ENCODE data around the gene SAMSN1. TPM values are rescaled to one million over a fixed set of nuclear protein-coding genes. Genes with fewer than 3 reads are reported as not detected.

Gene SAMSN1
- total RNA-seq, 3 donors from 2014 or later, result 3.2 to 11.1 (median 6.5) TPM

DNA sequence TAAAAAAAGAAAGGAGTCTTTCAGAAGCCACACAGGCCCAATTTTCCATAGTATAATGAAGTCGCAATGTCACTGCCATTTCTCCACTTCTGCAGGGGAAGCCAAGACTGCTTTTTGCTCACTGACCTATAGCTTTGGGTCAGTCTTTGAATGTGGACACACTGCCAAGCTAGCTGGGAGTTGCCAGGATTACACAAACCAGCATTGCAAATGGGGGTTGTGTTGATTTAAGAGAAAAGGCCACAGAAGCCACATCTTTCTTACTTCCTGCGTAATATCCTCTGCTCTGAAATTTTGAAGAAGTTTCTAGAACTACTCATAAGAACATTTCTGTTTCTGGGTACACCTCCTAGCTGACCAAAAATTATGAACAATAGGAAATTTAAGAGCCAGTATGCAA is 45.8 kb upstream of the SAMSN1 start:
- Histone ChIP-seq H3K4me1 (ENCODE audit: low read depth) (no peaks in the 10 kb centered on the region), H3K4me3 (no peak overlapping the region), H3K9me3 (no peaks in the 10 kb centered on the region), H3K36me3 (ENCODE audit: low read depth) (no peaks in the 10 kb centered on the region)
- peak in 1 of 3 donors; percentile 31 for DNase-seq
- TF ChIP-seq CTCF (IDR thresholded peaks at IDR 0.05), result no peak
- intact Hi-C loops (cut with DNase I, micrococcal nuclease), result no loop called here
- ATAC-seq, result peak; percentile 72

- H3K36me3 ChIP-seq (ENCODE audit: low read depth), result no peaks in the 10 kb centered on the region
- TF ChIP-seq CTCF (IDR thresholded peaks at IDR 0.05), result no peak
- ATAC-seq (no peak), DNase-seq (no peak)
- H3K9me3 ChIP-seq, result no peaks in the 10 kb centered on the region
- intact Hi-C loops (cut with DNase I, micrococcal nuclease), result no loop called here
- no peaks in the 10 kb centered on the region for H3K4me1 ChIP-seq (ENCODE audit: low read depth)
- no peak overlapping the region for H3K4me3 ChIP-seq
These were observed 45.3 kb upstream of the SAMSN1 start for GRCh38 chr21:14591377-14591776.

DNA sequence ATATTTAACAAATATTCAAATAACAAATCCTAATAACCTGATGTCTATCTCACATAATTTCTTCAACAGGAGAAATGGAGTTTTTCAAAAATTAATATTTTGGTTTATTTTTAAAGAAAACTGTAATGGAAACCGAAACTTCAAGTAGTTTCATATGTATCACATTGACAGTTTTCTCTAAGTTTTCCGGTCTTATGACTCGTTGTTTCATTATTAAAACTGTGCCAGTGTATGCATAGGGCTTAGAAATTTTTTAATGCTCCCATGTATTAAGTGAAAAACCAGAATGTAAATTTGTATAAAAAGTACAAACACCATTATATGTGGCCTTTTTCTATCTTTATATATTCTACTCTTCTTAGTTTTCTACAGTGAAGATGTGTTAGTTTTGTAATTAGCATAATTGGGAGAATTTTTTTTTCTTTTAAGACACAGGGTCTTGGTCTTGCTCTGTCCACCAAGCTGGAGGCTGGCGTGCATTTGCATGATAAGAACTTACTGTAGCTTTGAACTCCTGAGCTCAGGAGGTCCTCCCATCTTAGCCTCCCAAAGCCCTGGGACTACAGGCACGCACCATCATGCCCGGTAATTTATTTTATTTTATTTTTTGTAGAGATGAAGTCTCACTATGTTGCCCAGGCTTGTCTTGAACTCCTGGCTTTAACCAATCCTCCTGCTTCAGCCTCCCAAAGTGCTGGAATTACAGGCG is 43.9 kb upstream of the SAMSN1 start:
- H3K9me3 ChIP-seq, result no peaks in the 10 kb centered on the region
- no peak for TF ChIP-seq CTCF (IDR thresholded peaks at IDR 0.05)
- H3K4me1 ChIP-seq (ENCODE audit: low read depth), result no peaks in the 10 kb centered on the region
- intact Hi-C loops (cut with DNase I, micrococcal nuclease), result no loop called here
- H3K36me3 ChIP-seq (ENCODE audit: low read depth), result no peaks in the 10 kb centered on the region
- ATAC-seq (no peak), DNase-seq (no peak)
- H3K4me3 ChIP-seq, result no peak overlapping the region

DNA sequence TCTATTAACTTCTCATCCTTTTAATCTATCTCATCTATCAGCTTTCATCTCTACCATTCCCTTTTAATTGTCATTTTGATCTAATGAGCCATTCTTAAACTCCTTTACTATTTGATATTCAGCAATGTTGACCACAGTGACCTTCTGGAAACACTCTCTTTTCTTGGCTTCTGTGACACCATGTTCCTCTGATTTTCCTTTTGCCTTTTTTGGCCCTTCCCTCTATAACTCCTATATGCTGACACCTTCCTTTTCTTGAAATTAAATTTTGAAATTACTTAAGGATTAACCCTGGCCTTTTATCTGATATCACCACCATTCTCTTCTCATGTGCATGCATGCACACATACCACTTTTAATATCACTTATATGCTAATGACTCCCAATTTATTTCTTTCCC is 41.2 kb upstream of the SAMSN1 start:
- TF ChIP-seq CTCF (IDR thresholded peaks at IDR 0.05), result no peak
- no peaks in the 10 kb centered on the region for H3K36me3 ChIP-seq (ENCODE audit: low read depth)
- DNase-seq (no peak), ATAC-seq (no peak)
- H3K4me3 ChIP-seq, result no peak overlapping the region
- H3K9me3 ChIP-seq, result no peaks in the 10 kb centered on the region
- H3K4me1 ChIP-seq (ENCODE audit: low read depth), result no peaks in the 10 kb centered on the region
- intact Hi-C loops (cut with DNase I, micrococcal nuclease), result no loop called here

DNA sequence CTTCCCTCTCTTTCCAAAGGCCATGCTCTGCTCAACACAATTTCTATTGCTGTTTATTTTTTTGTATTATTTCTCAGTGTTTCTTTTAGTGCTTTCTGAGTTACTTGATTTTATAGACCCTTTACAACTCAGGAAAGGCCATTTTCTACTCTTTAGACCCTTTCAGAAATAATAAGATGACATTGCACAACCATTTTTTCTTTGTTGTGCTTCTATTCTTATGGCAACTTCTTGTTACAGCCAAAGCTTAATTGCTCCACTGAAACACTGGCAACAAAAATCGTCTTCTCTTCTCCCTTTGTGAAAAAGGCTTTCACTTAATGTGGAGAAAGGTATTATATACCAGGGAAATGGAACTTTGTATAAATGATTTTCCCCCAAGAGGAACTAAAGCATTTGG is 39.0 kb upstream of the SAMSN1 start:
- H3K9me3 ChIP-seq, result no peaks in the 10 kb centered on the region
- H3K36me3 ChIP-seq (ENCODE audit: low read depth), result no peaks in the 10 kb centered on the region
- no peaks in the 10 kb centered on the region for H3K4me1 ChIP-seq (ENCODE audit: low read depth)
- ATAC-seq (no peak), DNase-seq (no peak)
- TF ChIP-seq CTCF (IDR thresholded peaks at IDR 0.05), result no peak
- H3K4me3 ChIP-seq, result no peak overlapping the region
- intact Hi-C loops (cut with DNase I, micrococcal nuclease), result no loop called here
